HEK293T (cell line): ENCODE measurements around the gene METTL14.

Source experiments
- CTCF ChIA-PET: fragments of 350-600 bp; formaldehyde crosslinking; extraction: SDS; loops from one replicate; lab custom pipeline; 2021; ENCODE audit warnings: antibody characterized with exemption, inconsistent platforms; lab: Yijun Ruan, JAX
- POLR2A ChIA-PET: fragments of 350-600 bp; formaldehyde crosslinking; extraction: SDS; loops from one replicate; lab custom pipeline; 2020; ENCODE audit warnings: antibody characterized with exemption, inconsistent platforms; lab: Yijun Ruan, JAX
- DNase-seq: peaks from one replicate; pipeline ENCODE4 v3.0.0; 2012; ENCODE audit warnings: mixed read lengths; ENCODE audit errors: extremely low spot score
- ARNT ChIP-seq: fragments of 450-650 bp; IDR thresholded peaks from 2 replicates; pipeline ENCODE4 v1.6.1; 2017; ENCODE audit warnings: mild to moderate bottlenecking
- BHLHE40 ChIP-seq: fragments of 450-650 bp; IDR thresholded peaks from 2 replicates; pipeline ENCODE4 v1.6.1; 2016; ENCODE audit warnings: mild to moderate bottlenecking, moderate library complexity, borderline replicate concordance
- CTBP1 ChIP-seq: fragments of 450-650 bp; IDR thresholded peaks from 2 replicates; pipeline ENCODE4 v1.6.1; 2016; ENCODE audit warnings: borderline replicate concordance
- ELF4 ChIP-seq: fragments of 450-650 bp; IDR thresholded peaks from 2 replicates; pipeline ENCODE4 v1.6.1; 2017; ENCODE audit warnings: antibody characterized with exemption
- FOXA1 ChIP-seq: fragments of 450-650 bp; IDR thresholded peaks from 2 replicates; pipeline ENCODE4 v1.6.1; 2016; ENCODE audit warnings: mild to moderate bottlenecking
- FOXK2 ChIP-seq: fragments of 450-650 bp; IDR thresholded peaks from 2 replicates; pipeline ENCODE4 v1.6.1; 2016; ENCODE audit warnings: mild to moderate bottlenecking
- FOXM1 ChIP-seq: fragments of 450-650 bp; IDR thresholded peaks from 2 replicates; pipeline ENCODE4 v1.6.1; 2017; ENCODE audit warnings: mild to moderate bottlenecking, borderline replicate concordance
- HDGF ChIP-seq: fragments of 450-650 bp; IDR thresholded peaks from 2 replicates; pipeline ENCODE4 v1.6.1; 2017; ENCODE audit warnings: antibody characterized with exemption, borderline replicate concordance
- L3MBTL2 ChIP-seq: fragments of 450-650 bp; conservative IDR thresholded peaks from 2 replicates; pipeline ENCODE4 v1.6.1; 2016; ENCODE audit warnings: mild to moderate bottlenecking
- LEF1 ChIP-seq: fragments of 450-650 bp; IDR thresholded peaks from 2 replicates; pipeline ENCODE4 v1.6.1; 2017; ENCODE audit warnings: mild to moderate bottlenecking, borderline replicate concordance
- NFRKB ChIP-seq: fragments of 450-650 bp; IDR thresholded peaks from 2 replicates; pipeline ENCODE4 v1.6.1; 2016; ENCODE audit warnings: mild to moderate bottlenecking, moderate library complexity
- PKNOX1 ChIP-seq: fragments of 450-650 bp; IDR thresholded peaks from 2 replicates; pipeline ENCODE4 v1.6.1; 2016
- SP1 ChIP-seq: fragments of 450-650 bp; IDR thresholded peaks from 2 replicates; pipeline ENCODE4 v1.6.1; 2017
- SUZ12 ChIP-seq: fragments of 450-650 bp; IDR thresholded peaks from 2 replicates; pipeline ENCODE4 v1.6.1; 2016; ENCODE audit warnings: mild to moderate bottlenecking
- TARDBP ChIP-seq: fragments of 450-650 bp; IDR thresholded peaks from 2 replicates; pipeline ENCODE4 v1.6.1; 2016
- ZNF384 ChIP-seq: fragments of 450-650 bp; IDR thresholded peaks from 2 replicates; pipeline ENCODE4 v1.6.1; 2016

Gene METTL14

GRCh38 chr4:118740869-118741268 is 55.7 kb downstream of the METTL14 start:
- TF ChIP-seq FOXM1 = no peak
- no peak for TF ChIP-seq ZNF384
- TF ChIP-seq NFRKB = no peak
- no peak for TF ChIP-seq CTBP1
- TF ChIP-seq HDGF = no peak
- TF ChIP-seq SP1 = no peak
- no peak for TF ChIP-seq ELF4
- no peak for TF ChIP-seq SUZ12
- DNase-seq = no peak
- ChIA-PET POLR2A (no interaction called here), CTCF (interaction anchor here (1.2 kb wide), 1 partner anchor 228 kb away, joined by 3 read pairs; no protein-coding TSS in a partner anchor)

- no peak for TF ChIP-seq BHLHE40
- TF ChIP-seq SUZ12 = no peak
- TF ChIP-seq CTBP1 = no peak
- no peak for TF ChIP-seq ELF4
- no peak for TF ChIP-seq FOXM1
- no peak for TF ChIP-seq ZNF384
- no peak for TF ChIP-seq SP1
- no peak for TF ChIP-seq FOXK2
- no peak for TF ChIP-seq LEF1
- no peak for TF ChIP-seq HDGF
- no peak for TF ChIP-seq TARDBP
- no peak for TF ChIP-seq L3MBTL2
- TF ChIP-seq NFRKB = no peak
- TF ChIP-seq FOXA1 = no peak
- TF ChIP-seq ARNT = no peak
- TF ChIP-seq PKNOX1 = no peak
- ChIA-PET POLR2A (no interaction called here), CTCF (interaction anchor here (1.2 kb wide), 1 partner anchor 227 kb away, joined by 3 read pairs; no protein-coding TSS in a partner anchor)
- no peak for DNase-seq
Measured at GRCh38 chr4:118741301-118741855, 56.2 kb downstream of the METTL14 start.

DNA sequence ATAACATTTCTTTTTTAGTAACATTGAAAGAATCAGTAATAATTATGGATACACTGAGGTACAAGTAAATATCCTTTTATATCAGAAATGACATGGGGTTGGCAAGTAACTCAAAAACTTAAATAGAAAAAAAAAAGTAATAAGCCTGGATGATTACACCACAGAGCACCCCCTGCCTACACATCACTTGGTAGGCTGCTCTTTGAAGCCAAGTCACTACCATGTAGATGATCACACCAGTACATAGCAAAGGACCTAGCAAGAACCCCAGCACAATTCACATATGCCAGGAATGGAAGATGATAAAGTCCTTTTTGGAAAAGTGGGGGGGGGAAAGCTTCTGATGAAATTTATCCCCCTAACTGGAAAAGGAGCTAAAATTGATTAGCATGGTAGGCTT is 56.9 kb downstream of the METTL14 start:
- DNase-seq = no peak

DNA sequence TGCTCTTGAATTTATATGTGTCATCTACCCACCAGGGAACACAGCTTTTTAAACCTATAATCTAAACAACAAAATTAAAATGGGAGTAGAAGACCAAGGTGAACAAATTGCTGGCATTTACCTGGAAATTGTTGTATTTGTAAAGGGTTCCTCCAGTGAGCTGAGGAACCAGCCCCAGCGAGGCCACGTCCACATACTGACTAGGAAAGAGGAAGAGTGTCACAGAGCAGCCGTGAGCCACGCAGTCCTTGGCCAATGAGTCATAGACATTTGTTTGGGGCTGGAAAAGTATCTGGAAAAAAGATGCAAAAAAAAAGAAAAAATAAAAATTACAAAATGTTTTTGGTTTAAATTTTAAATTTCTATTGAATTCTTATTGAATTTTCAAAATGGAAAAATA is 58.7 kb downstream of the METTL14 start:
- TF ChIP-seq LEF1 = no peak
- TF ChIP-seq SP1 = no peak
- no peak for TF ChIP-seq PKNOX1
- TF ChIP-seq SUZ12 = no peak
- no peak for TF ChIP-seq BHLHE40
- no peak for TF ChIP-seq FOXM1
- no peak for TF ChIP-seq HDGF
- ChIA-PET CTCF (no interaction called here), POLR2A (no interaction called here)
- no peak for DNase-seq

More for the DNA sequence above, 56.9 kb downstream of the METTL14 start:
- CTCF ChIA-PET = interaction anchor here (0.8 to 1.2 kb wide), 2 partner anchors 227 to 232 kb away, joined by 3 to 4 read pairs; no protein-coding TSS in a partner anchor
- POLR2A ChIA-PET = no interaction called here
- no peak for TF ChIP-seq FOXA1
- TF ChIP-seq BHLHE40 = no peak
- TF ChIP-seq ARNT = no peak
- no peak for TF ChIP-seq FOXM1
- no peak for TF ChIP-seq PKNOX1

- ChIA-PET POLR2A (no interaction called here), CTCF (no interaction called here)
- no peak for DNase-seq
- TF ChIP-seq NFRKB = no peak
- no peak for TF ChIP-seq BHLHE40
- TF ChIP-seq TARDBP = no peak
- TF ChIP-seq L3MBTL2 = no peak
- TF ChIP-seq ARNT = no peak
- TF ChIP-seq ZNF384 = no peak
- no peak for TF ChIP-seq CTBP1
- TF ChIP-seq FOXK2 = no peak
Measured at GRCh38 chr4:118745357-118745756, 60.2 kb downstream of the METTL14 start.

GRCh38 chr4:118746251-118746919 is 61.2 kb downstream of the METTL14 start:
- ChIA-PET POLR2A (no interaction called here), CTCF (interaction anchor here (0.6 kb wide), 1 partner anchor 552 kb away, joined by 3 read pairs; no protein-coding TSS in a partner anchor)
- TF ChIP-seq ZNF384 (no peak), SP1 (no peak), ELF4 (no peak), NFRKB (no peak), SUZ12 (no peak)
- no peak for DNase-seq
